Naive B cell (primary cell): ENCODE measurements around the gene NDUFS7. TPM values are rescaled to one million over a fixed set of nuclear protein-coding genes. Genes with fewer than 3 reads are reported as not detected.
A peak's percentile ranks its signal among the peaks of the same experiment; 100 is the strongest.

Experiments used
- ATAC-seq, 2 donors: fragments of 150-1000 bp; cut with Tn5 transposase; 2 replicates each; pipeline ENCODE4 v1.10.0; 2021; ENCODE audit warnings: low read depth in 2 of 2, mild to moderate bottlenecking in 2 of 2, moderate library complexity in 2 of 2
- DNase-seq: peaks from one replicate; pipeline ENCODE4 v3.0.0; 2022
- H3K27ac Mint-ChIP-seq, 6 donors: one replicate each; pipeline ENCODE4 v1.8.0; 2020 to 2022; ENCODE audit warnings: mild to moderate bottlenecking in 6 of 6, mixed read lengths in 6 of 6, moderate library complexity in 5 of 6, inconsistent platforms in 2 of 6
- H3K27me3 Mint-ChIP-seq, 3 donors: one replicate each; pipeline ENCODE4 v1.8.0; 2021 to 2022; ENCODE audit warnings: mixed read lengths in 3 of 3, mild to moderate bottlenecking in 1 of 3
- H3K36me3 Mint-ChIP-seq, 2 donors: one replicate each; pipeline ENCODE4 v1.8.0; 2020 to 2022; ENCODE audit warnings: mixed read lengths in 2 of 2, inconsistent platforms in 1 of 2, mild to moderate bottlenecking in 1 of 2
- H3K4me1 Mint-ChIP-seq, 3 donors: one replicate each; pipeline ENCODE4 v1.8.0; 2020 to 2022; ENCODE audit warnings: mixed read lengths in 3 of 3, inconsistent platforms in 1 of 3, mild to moderate bottlenecking in 1 of 3, moderate library complexity in 1 of 3
- H3K4me3 Mint-ChIP-seq, 8 donors: one replicate each; pipeline ENCODE4 v1.8.0; 2020 to 2022; ENCODE audit warnings: mild to moderate bottlenecking in 8 of 8, mixed read lengths in 8 of 8, moderate library complexity in 8 of 8, inconsistent platforms in 2 of 8
- H3K9me3 Mint-ChIP-seq, 7 donors: one replicate each; pipeline ENCODE4 v1.8.0; 2020 to 2022; ENCODE audit warnings: mixed read lengths in 7 of 7, mild to moderate bottlenecking in 5 of 7, inconsistent platforms in 2 of 7, moderate library complexity in 1 of 7
- polyA plus RNA-seq, 6 donors: library from polyadenylated mRNA; unstranded; fragments of 300-500 nt; fragmentation: Illumina TruSeq; gene quantifications; one replicate each; pipeline ENCODE4 v1.2.3, GENCODE V29; 2021; ENCODE audit warnings: low read depth in 6 of 6

NDUFS7 gene
- polyA plus RNA-seq, 6 donors from 2014 or later = 201 to 230 (median 209) TPM

DNA sequence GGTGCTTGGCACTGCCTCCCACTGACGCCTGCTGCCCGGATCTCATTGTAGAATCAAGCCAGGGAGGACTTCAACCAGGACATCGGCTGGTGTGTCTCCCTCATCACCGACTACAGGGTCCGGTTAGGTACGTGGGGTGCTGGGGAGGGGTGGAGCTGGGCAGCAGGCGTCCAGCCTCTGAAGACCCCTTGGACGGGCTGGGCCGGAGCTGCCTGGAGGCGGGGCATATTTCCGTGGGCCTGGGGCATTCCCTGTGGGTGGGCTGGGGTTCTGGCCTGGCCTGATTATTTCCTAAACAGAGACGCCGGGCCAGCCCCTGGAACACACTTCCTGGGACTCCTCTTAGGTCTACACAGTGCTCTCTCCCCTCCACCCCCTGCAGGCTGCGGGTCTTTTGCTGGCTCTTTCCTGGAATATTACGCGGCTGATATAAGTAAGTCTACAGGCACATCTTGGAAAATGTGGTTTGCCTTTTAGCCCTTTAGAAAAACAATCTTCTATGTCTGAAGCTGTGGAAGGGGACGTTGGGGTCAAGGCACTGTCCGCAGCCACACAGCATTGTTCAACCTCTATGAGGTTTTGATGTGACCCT lies 14.4 kb upstream of the NDUFS7 start:
- Mint-ChIP-seq H3K27ac (peak overlapping the region in 1 of 6 donors; percentile 83), H3K27me3 (no peaks in the 10 kb centered on the region), H3K36me3 (no peaks in the 10 kb centered on the region), H3K4me1 (peaks cover 2 to 4% (median 2%) of the 10 kb centered on the region in 3 donors), H3K9me3 (no peaks in the 10 kb centered on the region), H3K4me3 (peak overlapping the region in 1 of 8 donors; percentile 52)
- no peak for DNase-seq
- no peak for ATAC-seq

DNA sequence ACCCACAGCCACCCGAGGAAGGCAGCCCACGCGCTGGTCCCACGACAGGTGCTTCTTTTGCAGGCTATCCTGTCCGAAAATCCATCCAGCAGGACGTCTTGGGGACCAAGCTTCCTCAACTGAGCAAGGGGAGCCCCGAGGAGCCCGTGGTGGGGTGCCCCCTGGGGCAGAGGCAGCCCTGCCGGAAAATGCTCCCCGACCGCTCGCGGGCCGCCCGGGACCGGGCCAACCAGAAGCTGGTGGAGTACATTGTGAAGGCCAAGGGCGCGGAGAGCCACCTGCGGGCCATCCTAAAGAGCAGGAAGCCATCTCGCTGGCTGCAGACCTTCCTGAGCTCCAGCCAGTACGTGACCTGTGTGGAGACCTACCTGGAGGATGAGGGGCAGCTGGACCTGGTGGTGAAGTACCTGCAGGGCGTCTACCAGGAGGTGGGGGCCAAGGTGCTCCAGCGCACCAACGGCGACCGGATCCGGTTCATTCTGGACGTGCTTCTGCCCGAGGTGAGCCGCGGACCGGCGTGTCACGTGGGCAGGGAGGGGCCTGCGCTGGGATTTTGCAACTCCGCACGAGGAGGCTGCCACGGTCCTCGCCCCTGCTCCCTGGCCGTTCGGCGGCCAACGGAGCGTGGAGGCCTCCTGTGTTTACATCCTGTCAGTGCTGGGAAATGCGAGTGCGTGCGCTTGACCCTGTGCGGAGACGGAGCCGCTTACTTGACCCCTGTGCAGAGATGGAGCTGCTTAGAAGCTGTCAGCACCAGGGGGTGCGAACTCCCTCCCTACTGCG lies 12.9 kb upstream of the NDUFS7 start:
- H3K36me3 Mint-ChIP-seq = no peaks in the 10 kb centered on the region
- no peaks in the 10 kb centered on the region for H3K27me3 Mint-ChIP-seq
- no peaks in the 10 kb centered on the region for H3K4me1 Mint-ChIP-seq
- ATAC-seq (no peak), DNase-seq (no peak)
- H3K9me3 Mint-ChIP-seq = no peaks in the 10 kb centered on the region
- H3K27ac Mint-ChIP-seq = no peak overlapping the region
- no peak overlapping the region for H3K4me3 Mint-ChIP-seq

DNA sequence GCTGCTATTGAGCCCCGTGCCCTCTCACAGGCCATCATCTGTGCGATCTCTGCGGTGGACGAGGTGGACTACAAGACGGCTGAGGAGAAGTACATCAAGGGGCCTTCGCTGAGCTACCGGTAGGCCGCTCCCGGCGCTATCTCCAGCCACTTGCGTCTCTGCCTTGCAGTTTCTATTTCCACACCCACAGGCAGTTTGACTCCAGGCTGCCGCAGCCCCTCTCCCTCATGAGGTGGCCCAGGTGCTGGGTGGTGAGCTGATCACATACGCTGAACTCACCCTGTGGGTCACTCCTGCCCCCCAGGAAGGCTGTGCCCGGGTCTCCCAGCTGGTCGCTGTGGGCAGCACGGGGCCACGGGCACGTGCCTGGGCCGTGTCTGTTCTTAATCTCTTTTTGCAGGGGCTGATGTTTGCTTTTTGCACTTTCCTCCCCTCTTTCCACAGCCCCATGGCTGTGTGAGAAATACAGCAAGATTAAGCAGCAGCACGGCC lies 10.6 kb upstream of the NDUFS7 start:
- H3K27me3 Mint-ChIP-seq = no peaks in the 10 kb centered on the region
- ATAC-seq (no peak), DNase-seq (no peak)
- no peak overlapping the region for H3K27ac Mint-ChIP-seq
- H3K4me1 Mint-ChIP-seq = peaks cover 0 to 5% (median 5%) of the 10 kb centered on the region in 3 donors
- H3K36me3 Mint-ChIP-seq = no peaks in the 10 kb centered on the region
- H3K9me3 Mint-ChIP-seq = no peaks in the 10 kb centered on the region
- H3K4me3 Mint-ChIP-seq = no peak overlapping the region

DNA sequence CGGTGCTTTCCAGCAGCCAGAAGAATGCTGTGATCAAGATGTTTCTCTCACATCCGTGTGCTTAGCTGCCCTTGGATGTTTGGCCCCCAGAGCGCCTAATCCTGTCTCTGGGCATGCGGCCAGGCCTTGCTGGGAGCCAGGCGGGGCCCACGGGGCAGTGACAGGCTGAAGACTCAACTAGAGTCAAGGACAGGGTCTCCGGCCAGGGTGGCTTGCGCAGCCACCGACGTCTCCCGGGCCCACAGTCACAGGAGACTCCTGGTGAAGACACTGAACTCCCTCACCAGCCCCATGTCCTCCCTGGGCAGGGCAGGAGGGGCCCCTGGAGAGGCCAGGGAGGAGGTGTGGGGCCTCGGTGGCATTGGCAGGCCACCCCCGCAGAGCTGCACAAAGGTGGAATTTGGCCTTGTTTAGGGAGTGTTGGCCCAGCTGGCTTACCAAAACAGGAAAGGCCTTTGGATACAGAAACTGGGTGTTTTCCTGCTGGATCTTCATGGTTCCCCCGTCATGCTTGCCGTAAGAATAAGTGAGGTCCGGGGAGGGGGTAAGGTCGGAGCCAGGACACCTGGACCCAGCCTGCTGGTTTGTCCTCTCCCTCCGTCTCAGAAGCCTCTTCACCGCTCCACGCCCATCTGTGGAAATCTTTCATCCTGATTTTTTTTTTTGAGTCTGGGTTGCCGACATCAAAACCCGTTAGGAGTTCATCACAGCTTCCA lies 10.0 kb upstream of the NDUFS7 start:
- Mint-ChIP-seq H3K4me3 (no peak overlapping the region), H3K27ac (no peak overlapping the region), H3K36me3 (no peaks in the 10 kb centered on the region), H3K9me3 (no peaks in the 10 kb centered on the region), H3K4me1 (peaks cover 0 to 5% (median 5%) of the 10 kb centered on the region in 3 donors), H3K27me3 (no peaks in the 10 kb centered on the region)
- no peak for DNase-seq
- no peak for ATAC-seq

DNA sequence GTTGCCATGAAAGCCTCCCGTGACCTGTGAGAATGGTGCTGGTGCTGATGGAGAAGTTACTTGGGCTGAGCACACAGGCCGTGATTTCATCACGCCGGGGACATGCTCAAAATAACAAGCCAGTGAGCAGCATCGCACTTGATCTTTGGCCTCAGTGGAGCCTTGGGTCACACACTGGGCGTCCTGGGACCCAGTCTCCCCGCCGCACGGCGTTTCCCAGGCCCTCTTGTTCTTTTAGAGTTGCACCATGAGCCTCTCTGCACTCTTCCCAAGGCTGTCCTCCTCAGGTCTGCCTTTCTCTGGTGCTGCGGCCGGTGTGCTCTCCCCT lies 9.5 kb upstream of the NDUFS7 start:
- H3K9me3 Mint-ChIP-seq = no peaks in the 10 kb centered on the region
- ATAC-seq = no peak
- H3K27ac Mint-ChIP-seq = no peak overlapping the region
- no peaks in the 10 kb centered on the region for H3K27me3 Mint-ChIP-seq
- no peak for DNase-seq
- H3K4me1 Mint-ChIP-seq = peaks cover 0 to 5% (median 5%) of the 10 kb centered on the region in 3 donors
- H3K36me3 Mint-ChIP-seq = no peaks in the 10 kb centered on the region
- no peak overlapping the region for H3K4me3 Mint-ChIP-seq

DNA sequence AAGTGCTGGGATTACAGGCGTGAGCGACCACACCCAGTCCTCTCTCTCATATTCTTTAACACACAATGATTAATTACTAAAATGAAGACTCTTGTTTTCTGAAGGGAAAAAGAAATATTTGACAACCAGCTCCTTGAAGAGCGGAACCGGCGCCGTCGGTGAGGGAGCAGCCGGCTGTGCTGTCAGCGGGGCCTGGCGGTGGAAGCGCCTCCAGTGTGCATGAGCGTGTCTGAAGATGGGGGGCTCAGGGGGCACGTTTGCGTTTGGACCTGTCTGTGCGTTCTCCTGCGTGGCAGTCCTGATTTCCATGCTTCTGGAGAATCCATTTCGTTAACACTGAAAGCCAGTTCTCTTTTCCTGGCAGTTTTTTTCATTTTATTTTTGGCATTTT lies 7.3 kb upstream of the NDUFS7 start:
- DNase-seq (no peak), ATAC-seq (no peak)
- Mint-ChIP-seq H3K27ac (no peak overlapping the region), H3K4me1 (peaks cover 0 to 5% (median 5%) of the 10 kb centered on the region in 3 donors), H3K4me3 (no peak overlapping the region), H3K9me3 (no peaks in the 10 kb centered on the region), H3K27me3 (no peaks in the 10 kb centered on the region), H3K36me3 (no peaks in the 10 kb centered on the region)

DNA sequence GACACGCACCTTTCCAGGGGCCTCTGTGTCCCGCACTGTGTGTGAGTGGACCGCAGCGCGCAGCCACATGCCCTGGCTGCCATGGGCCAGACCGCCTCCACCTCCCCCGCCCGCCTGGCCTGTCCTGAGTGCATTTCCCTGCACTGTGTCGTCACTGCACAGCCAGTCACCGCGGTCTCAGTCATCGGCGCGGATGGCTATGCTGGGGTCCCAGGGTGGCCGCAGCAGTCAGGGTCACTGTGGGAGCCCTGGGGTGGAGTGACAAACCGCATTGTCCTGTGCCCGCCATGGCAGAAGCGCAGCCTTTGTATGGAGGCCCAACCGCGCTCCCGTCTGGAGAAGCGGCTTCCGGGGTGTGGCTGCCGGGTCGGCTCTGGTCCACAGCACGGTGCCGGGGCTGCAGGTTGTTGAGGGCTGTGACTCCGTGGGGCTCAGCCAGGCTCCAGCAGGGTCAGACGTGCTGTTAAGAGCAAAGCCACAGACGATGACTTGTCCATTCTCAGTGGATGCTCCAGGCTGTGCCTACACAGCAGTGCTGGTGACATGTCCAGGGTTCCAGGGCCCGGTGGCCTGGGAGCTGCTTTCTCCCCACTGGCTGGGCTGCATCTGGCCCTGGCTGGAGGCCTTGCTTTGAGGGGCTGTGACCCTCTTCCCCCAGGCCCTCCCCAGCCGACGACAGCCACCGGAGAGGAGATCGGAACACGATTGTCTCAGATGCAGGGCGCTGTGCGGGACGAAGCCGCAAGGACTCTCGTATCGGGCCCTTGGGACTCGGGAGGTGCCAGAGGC lies 6.3 kb upstream of the NDUFS7 start:
- no peak overlapping the region for H3K27ac Mint-ChIP-seq
- peaks cover 0 to 5% (median 5%) of the 10 kb centered on the region in 3 donors for H3K4me1 Mint-ChIP-seq
- no peaks in the 10 kb centered on the region for H3K36me3 Mint-ChIP-seq
- no peak for ATAC-seq
- no peak overlapping the region for H3K4me3 Mint-ChIP-seq
- H3K27me3 Mint-ChIP-seq = no peaks in the 10 kb centered on the region
- no peaks in the 10 kb centered on the region for H3K9me3 Mint-ChIP-seq
- DNase-seq = no peak

DNA sequence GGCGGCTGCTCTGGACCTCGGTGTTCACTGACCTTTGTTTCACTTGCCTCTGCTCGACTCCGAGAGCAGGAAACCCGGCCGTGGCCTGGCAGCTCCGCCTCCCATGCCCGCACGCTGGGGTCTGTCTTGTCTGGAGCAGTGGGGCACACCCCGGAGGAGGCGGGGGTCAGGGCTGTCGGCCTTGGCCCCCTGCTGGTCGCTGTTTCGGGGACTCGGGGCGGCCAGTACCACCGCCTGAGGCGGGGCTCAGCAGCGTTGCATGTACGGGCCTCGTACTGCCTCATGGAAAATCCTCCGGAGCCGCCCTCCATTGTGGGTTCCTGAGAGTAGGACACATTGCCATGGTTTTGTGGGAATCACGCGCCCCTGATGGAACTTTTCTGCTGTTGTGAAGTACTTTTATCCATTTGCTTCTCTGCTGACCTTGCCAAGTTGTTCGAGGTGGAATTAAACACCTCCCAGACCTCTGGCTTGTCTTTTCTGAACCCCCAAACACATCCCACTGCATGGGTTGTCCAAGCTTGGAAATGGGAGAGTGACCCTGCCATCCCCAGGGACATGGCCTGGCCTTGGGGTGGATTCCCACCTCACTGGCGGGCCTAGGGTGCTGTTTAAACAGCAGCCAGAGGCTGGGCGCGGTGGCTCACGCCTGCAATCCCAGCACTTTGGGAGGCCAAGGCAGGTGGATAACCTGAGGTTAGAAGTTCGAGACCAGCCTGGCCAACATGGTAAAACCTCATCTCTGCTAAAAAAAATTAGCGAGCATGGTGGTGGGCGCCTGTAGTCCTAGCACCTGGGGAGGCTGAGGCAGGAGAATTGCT lies 5.5 kb upstream of the NDUFS7 start:
- H3K4me3 Mint-ChIP-seq = peak overlapping the region in 1 of 8 donors; percentile 15

DNA sequence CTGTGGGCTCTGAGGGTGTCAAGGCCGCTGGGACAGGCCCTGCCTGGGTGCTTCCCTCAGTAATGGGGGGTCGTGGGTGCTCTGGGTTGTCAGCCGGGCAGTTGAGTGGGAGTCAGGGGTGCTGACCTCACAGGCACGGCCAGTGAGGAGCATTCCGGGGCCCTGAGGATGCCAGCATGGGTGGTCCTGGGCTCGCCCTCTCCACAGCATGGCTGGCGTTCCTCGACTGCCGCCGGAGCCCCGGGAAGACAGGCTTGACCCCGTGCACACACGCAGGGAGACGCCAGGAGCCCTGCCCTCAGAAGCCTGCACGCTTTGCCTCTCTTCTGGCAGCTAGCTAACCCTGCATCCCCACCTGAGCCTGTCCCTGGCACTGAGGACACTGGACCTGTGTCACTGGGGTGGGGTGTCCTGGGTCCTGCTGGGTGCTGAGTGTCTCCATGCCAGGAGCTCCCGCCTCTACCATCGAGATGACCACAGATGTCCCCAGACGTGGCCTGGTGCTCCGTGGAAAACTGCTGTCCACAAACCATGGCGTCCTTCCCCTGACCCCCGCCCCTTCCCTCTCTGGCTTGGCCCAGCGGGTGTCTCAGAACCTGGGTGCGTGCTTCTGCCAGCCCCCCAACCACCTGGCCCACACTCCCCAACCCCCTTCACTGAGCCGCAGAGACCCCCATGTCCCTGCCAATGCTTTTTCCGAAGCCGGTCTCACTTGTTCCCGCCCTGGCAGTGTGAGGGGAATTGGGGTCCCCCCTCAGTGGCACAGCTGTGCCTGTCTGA lies 4.4 kb upstream of the NDUFS7 start:
- H3K36me3 Mint-ChIP-seq = peaks cover 0 to 6% of the 10 kb centered on the region in 2 donors
- DNase-seq = no peak
- H3K27me3 Mint-ChIP-seq = peaks cover 0 to 8% (median 6%) of the 10 kb centered on the region in 3 donors
- no peak overlapping the region for H3K4me3 Mint-ChIP-seq
- H3K4me1 Mint-ChIP-seq = peaks cover 11 to 22% (median 12%) of the 10 kb centered on the region in 3 donors
- no peak for ATAC-seq
- H3K9me3 Mint-ChIP-seq = peaks cover 0 to 6% (median 2%) of the 10 kb centered on the region in 7 donors
- no peak overlapping the region for H3K27ac Mint-ChIP-seq

More for the DNA sequence above, 5.5 kb upstream of the NDUFS7 start:
- H3K9me3 Mint-ChIP-seq = peaks cover 0 to 1% (median 0%) of the 10 kb centered on the region in 7 donors
- peaks cover 4 to 11% (median 9%) of the 10 kb centered on the region in 3 donors for H3K4me1 Mint-ChIP-seq
- DNase-seq (no peak), ATAC-seq (no peak)
- peaks cover 0 to 1% of the 10 kb centered on the region in 2 donors for H3K36me3 Mint-ChIP-seq
- H3K27me3 Mint-ChIP-seq = peaks cover 0 to 3% (median 1%) of the 10 kb centered on the region in 3 donors
- no peak overlapping the region for H3K27ac Mint-ChIP-seq

DNA sequence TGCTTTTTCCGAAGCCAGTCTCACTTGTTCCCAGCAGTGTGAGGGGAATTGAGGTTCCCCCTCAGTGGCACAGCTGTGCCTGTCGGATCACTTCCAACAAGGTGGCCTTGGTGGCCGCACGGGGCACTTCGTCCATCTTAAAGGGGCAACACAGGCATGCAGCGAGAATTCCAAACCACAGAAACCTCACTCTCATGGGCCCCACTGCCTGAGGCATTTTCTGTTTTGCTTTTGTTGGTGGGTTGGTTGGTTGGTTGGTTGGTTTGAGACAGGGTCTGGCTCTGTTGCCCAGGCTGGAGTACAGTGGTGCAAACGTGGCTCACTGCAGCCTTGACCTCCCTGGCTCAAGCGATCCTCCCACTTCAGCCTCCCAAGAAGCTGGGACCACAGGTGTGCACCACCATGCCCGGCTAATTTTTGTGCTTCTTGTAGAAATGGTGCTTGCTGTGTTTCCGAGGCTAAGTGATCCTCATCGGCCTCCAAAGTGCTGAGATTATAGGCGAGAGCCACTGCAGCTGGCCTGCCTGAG lies 3.7 kb upstream of the NDUFS7 start:
- DNase-seq (no peak), ATAC-seq (no peak)
- peak overlapping the region in 1 of 6 donors; percentile 15 for H3K27ac Mint-ChIP-seq
- H3K9me3 Mint-ChIP-seq = peaks cover 0 to 6% (median 2%) of the 10 kb centered on the region in 7 donors
- peaks cover 0 to 8% (median 6%) of the 10 kb centered on the region in 3 donors for H3K27me3 Mint-ChIP-seq
- H3K36me3 Mint-ChIP-seq = peaks cover 0 to 6% of the 10 kb centered on the region in 2 donors
- peaks cover 15 to 29% (median 19%) of the 10 kb centered on the region in 3 donors for H3K4me1 Mint-ChIP-seq
- H3K4me3 Mint-ChIP-seq = peak overlapping the region in 1 of 8 donors; percentile 56

DNA sequence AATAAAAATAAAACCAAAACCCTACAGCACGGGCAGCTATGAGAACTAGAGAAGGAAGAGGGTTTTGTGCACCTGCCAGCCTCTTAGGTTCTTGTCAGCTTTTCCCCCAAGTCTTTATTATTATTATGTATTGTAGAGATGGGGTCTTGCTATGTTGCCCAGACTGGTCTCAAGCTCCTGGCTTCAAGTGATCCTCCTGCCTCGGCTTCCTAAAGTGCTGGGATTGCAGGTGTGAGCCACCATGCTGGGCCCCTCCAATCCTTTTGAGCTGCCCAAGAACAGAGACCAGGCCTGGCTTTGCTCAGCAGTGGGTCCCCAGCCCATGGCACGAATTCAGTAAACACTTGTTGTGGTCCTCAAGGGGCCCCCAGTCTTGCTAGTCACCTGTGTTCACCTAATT lies 1.5 kb upstream of the NDUFS7 start:
- peak overlapping the region in 2 of 6 donors; percentile 42 to 100 for H3K27ac Mint-ChIP-seq
- H3K27me3 Mint-ChIP-seq = peaks cover 0 to 8% (median 6%) of the 10 kb centered on the region in 3 donors
- peaks cover 0 to 6% (median 2%) of the 10 kb centered on the region in 7 donors for H3K9me3 Mint-ChIP-seq
- no peak for ATAC-seq
- peaks cover 0 to 6% of the 10 kb centered on the region in 2 donors for H3K36me3 Mint-ChIP-seq
- DNase-seq = no peak
- peak overlapping the region in 1 of 8 donors; percentile 10 for H3K4me3 Mint-ChIP-seq
- H3K4me1 Mint-ChIP-seq = peaks cover 19 to 28% (median 19%) of the 10 kb centered on the region in 3 donors
